HG02981 (cell line): ENCODE data around the gene GGT6.

Experiments used
- ATAC-seq: cut with Tn5 transposase; IDR thresholded peaks from one replicate; pipeline ENCODE4 v1.9.1; 2021; ENCODE audit warnings: mild to moderate bottlenecking, moderate library complexity; ENCODE audit not compliant: unreplicated experiment

GGT6 gene

DNA sequence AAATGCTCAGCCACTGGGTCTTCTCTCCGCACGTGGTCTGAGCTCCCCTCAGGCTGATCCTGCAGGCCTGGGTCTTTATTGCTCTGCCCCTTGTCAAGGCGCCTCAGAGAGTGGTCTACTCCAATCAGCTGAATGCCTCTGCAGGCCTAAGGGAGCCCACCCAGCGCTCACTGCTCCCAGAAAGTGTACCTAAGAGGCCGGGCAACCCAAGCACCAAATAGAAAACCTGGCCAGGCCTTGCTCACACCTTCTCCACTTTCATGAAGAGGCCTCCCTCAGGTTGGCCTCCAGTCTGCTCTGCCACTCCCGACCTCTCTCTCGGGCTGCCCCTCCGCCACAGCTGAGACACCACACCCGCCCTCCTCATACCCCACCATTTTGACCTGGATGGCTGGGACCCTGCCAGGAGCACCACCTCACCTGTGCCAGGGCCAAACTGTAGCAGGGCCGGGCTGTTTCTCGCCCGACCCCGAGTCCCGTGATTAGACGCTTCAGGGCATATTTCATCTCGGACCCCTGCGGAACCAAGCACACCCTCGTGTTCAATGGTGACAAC lies 5.9 kb downstream of the GGT6 start:
- ATAC-seq: no peak

DNA sequence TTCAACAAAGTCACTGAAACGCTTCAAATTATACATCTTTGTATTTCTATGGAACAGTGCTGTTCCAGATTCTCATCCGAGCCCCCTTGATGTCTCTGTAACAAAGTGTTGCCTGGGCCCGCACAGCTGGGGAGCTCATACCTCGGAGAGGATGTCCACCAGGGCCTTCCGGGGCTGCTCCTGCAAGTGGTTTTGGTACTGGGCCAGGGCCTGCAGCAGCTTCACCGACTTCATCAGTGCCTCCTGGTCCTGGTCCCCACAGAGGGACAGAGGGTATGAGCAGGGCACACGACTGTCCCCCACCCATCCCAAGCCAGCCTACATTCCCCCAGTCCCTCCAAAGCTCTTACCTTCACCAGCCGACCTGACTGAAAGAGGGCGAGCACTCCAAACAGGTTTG lies 6.7 kb downstream of the GGT6 start:
- no peak for ATAC-seq

DNA sequence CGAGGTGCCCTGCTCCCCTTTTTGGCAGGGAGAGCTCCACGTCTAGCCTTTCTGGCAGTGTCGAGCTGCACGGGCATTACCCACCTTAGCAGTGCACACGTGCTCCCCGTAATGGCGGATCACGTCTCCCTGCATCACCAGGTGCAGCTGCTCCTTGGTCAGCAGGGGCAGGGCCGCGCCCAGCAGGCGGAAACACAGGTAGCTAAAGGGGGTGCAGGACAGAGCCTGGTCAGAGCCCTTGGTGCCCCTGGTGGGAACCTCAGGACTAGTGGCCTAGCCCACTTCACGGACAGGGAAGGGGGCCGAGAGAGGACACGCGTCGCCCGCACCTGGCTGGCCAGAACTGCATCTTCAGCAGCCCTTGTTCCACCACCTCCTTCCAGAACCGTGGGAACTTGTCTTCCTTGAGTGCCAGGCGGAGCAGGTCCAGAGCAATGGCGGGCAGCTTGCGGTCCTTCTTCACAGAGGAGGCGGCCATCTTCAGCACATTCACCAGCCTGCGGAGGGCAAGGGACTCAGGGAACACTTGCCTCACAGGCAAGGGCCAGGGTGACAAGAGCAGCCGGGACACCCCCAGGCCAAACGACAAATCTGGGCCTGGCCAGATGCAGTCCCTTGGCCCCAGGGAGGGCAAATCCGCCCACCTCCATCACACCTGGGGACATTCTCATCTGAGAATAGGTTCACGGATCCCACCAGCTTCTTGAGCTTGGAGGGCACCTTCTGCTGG lies 8.4 kb downstream of the GGT6 start:
- ATAC-seq: no peak

DNA sequence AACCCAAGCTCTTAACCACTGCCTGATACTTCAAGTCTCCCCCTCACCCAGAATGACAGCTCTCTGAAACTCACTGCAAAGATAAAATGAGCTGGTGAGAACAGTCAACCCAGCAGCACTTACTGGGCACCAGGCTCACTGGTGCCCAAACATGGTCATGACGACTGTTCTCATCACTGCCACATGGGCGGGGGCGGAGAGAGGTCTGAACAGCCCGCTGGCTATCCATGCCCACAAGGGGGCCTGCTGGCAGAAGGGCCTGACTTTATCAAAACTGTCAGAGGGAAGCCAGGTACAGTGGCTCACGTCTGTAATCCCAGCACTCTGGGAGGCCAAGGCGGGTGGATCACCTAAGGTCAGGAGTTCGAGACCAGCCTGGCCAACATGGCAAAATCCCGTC lies 9.2 kb downstream of the GGT6 start:
- no peak for ATAC-seq

DNA sequence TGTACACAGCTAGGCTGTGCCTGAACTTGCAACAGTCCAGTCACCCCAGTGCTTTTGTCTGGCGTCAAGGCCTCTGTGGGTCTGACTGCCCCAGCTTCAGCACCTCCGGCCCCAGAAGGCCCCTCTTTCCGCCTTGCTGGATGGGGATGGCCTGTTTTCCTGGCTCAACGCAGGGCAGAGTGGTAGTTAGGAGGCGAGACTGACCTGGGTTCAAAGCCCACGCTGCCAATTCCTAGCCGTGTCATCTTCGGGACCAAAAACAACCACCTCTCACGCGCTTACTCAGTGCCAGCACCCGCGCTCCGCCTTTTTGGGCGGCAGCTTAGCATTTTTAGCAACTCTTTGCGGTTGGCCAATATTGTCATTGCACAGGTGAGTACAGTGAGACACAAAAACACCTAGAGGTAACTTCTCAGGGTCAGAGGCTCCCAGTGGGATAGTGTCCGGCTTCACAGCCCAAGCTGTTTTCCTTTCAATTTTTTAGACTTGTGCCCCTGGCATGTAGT lies 9.8 kb downstream of the GGT6 start:
- no peak for ATAC-seq

DNA sequence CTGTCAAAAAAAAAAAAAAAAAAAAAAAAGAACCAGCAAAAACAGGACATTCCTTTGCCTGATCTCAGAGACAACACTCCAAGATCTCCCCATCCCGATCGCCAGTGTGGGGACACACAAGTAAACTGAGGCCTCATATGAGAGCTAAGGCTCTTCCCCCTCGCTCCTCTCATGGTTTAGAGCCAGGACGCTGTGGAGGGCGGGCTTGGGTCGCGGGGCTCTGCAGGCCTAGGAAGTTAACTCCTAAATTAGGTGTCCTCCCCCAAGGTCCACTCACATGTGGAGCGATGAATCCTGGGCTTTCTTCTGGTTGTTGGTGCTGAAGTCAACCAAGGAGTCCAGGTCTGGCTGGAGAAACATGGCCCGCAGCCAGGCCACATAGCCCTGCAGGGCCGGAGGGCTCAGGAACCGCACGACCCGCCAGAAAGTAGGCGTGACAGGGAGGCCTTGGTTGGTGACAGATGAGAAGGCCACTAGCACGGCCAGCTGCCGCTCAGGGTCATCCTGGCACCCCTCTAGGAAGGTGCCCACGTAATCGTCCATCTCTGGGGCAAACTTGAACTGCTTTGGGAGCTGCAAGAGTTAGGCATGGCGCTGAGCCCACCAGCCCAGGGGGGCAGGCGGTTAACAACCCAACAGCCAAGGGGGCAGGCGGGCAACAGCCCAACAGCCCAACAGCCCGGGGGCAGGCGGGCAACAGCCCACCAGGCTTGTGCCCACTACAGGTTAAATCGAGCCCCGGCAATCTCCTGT lies 10.4 kb downstream of the GGT6 start:
- no peak for ATAC-seq

DNA sequence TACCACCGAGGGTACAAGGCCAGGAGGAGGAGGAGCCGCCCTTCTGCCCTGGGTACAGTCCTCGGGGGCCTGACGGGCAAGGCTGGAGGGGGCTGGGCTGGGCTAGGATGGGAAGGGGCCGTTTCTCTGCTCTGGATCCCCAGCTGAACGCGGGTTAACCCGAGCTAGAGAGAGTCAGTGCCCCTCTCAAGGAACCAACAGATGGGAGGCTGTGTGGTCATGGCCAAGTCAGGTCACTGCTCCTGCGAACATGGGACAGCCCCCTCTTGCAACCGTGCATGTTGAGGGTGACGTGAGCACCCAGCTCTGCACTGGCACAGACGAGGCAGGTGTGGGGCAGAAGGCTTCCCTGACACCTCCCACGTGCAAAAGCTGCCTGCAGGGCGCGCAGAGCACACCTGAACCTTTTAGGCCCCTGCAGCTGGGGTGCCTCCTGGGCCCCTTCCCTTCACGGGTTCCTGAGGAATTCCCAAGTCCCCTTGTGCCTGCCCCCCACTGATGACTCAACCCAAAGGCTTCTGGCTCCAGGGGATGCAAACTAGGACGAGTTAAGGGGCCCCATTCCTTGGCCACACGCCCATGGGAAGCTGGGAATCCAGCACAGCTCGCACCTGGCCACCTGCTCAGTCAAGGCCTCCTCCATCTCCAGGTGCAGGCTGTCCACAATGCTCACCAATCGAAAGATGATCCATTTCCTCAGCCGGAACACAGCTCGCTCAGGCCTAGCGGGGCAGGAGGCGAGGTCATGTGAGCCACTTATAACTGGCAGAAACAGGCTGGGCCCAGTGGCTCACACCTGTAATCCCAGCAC lies 11.5 kb downstream of the GGT6 start:
- no peak for ATAC-seq

DNA sequence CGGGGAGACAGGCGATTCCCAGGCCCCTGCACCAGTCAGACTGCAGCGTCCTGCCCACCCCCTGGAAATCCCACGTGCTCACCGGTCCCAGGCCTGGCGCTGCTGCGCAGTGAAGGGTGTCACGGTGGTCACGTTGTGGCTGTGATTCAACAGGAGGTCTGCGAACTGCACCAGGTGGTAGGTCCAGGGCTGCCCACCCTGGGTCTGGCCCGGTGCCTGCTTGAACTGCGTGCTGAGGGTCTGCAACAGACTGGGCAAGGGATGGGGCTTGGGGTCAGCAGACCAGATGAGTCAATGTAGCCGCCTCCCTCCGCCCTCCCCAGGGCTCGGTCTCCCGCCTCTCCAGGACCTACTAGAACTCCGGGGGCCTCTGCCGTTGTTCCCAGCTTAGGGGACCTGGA lies 12.3 kb downstream of the GGT6 start:
- ATAC-seq: no peak

DNA sequence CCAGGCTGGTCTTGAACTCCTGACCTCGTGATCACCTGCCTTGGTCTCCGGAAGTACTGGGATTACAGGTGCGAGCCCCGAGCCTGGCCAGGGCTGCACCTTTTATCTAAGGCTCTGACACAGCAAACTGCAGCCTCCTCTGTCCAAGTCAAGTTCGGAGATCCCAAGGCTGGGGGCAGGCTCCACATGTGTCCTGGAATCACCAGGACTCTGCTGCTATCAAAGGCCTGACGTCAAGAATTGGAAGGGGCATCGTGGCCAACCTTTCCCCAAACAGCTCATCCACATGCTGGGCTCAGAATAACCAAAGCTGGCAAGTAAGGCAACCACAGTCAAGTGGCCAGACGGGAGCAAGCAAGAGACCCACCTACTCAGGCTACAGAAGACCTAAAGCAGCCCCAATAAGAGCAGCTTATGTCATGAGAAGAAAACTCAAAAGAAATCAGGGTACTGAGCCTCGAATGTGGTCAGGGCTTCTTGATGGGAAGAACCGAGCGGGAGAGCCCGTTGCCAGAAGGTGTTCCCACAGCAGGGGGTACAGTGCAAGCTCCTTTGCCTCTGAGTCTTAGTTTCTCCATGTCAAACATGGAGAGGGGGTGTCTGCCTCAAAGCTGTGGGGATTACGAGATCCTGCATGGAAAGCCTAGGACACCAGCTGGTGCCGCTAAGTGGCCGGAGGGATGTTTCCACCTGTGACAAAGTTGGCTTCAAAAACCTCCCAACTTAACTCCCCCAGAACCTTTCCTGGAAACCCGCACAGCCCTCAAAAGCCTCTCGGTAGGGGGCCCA lies 13.1 kb downstream of the GGT6 start:
- no peak for ATAC-seq

DNA sequence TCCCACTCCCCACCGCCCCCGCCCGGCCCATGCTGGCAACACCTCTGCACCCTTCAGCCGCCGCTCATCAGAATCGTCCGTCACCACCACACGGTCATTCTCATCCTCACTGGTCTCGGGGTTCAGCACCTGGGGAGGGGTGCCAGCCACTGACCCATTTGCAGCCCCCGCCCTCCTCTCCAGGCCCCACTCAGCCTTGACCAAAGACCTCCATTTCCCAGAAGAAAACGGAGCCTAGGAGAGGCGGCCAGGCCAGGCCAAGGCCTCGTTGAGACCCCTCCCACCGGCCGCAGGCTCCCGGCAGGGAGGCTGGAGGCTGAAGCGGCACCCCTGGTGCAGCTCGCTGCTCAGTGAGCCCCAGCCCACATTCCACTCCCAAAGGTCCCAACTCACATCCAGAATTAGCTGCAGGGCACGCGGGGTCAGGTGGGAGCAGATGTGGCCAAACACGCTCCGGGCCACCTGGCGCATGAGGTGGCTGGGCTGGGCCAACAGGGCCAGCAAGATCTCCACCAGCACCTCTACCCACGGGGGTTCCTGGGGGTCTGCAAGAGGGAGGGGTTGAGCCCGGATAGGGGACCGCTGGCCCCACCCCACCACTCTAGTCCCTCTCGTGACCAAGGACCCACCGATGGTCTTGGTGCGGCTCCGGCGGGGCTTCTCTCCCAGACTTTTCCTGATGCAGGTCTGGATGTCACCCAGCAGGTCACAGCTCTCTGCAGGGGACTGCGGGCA lies 15.0 kb downstream of the GGT6 start:
- no peak for ATAC-seq

DNA sequence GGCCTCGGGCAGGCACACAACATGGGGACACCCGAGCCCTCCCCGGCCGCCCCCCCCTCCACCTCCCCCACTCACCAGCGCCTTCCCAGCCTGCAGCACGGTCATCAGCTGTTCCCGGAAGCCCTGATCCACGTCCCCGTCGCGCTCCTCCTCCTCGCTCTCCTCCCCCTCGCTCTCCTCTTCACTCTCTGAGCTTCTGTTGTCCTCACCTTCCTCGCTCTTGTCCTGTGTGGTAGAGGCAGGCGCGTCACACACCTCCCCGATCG lies 15.5 kb downstream of the GGT6 start:
- ATAC-seq: no peak

DNA sequence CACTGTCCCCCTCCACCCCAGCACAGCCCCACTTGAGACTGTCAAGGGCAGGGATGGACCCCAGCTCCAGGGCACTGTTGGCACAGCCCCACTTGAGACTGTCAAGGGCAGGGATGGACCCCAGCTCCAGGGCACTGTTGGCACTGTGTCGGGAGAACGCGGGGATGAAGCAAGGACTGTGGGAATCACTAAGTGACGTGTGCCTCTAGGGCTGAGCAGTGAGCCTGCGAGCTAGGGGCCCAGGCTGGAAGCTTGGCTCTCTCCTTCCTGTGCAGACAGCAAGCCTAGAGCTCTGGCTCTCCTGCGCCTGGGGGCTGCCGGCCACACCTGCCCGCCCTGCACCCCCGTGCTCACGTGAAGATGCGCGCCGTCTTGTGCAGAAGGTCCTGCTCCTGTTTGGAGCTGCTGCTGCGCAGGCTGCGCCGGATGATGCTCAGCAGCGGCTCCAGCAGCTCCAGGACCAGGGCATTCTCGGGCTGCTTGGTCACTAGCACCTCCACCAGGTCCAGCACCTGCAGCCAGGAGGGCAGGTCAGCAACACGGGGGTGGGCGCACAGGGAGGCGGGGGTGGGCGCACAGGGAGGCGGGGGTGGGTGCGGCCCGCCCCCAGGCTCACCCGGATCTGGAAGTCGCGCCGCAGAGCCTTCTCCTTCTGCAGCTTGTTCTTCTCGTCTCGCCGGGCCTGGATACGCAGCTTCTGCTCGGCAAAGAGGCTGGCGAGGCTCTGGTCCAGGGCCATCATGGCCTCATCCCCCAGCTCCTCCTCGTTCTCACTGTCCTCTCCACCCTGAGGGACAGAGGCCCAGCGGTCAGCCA lies 16.0 kb downstream of the GGT6 start:
- no peak for ATAC-seq

DNA sequence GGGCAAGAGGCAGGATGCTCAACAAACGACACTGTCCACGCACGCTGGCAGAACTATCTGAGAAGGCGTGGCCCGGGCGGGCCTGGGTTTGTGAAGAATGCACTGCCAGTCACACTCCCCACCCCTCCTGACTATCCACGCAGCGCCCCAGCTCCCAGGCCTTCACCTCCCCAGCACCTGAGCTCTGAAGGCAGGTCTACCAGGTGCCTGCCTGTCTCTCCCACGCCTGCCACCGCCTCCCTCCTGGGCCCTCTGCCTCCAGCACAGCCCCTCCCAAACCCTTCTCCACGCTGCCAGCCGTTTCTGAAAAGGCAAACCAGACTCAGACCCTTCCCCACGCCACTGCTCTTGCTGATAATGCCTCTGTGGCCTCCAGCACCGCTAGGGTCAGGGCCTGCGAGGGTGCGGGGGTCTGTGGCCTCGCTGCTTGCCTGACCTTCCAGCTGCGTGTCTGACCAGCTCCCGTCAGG lies 16.8 kb downstream of the GGT6 start:
- ATAC-seq: no peak

DNA sequence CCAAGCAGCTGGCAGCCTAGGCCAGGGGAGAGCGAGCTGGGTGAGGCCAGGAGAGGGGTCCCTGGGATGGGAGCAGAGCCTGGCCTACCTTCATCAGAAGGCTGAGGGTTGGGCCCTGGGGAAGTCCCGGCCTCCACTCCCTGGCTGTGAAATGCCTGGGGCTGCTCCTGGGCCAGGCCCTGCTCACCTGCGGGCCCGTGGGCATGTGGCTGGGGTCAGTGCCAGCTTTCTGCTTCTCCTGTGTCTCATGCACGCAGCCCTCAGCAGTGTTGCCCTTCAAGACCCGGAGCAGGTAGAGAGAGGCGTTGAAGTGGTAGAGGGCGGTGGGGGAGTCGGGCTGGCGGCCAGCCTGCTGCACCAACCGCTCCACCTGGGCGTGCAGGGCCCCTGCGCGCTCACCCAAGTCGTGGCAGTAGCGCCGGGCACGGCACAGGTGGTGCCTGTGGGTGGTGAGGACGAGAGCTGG lies 17.6 kb downstream of the GGT6 start:
- no peak for ATAC-seq

DNA sequence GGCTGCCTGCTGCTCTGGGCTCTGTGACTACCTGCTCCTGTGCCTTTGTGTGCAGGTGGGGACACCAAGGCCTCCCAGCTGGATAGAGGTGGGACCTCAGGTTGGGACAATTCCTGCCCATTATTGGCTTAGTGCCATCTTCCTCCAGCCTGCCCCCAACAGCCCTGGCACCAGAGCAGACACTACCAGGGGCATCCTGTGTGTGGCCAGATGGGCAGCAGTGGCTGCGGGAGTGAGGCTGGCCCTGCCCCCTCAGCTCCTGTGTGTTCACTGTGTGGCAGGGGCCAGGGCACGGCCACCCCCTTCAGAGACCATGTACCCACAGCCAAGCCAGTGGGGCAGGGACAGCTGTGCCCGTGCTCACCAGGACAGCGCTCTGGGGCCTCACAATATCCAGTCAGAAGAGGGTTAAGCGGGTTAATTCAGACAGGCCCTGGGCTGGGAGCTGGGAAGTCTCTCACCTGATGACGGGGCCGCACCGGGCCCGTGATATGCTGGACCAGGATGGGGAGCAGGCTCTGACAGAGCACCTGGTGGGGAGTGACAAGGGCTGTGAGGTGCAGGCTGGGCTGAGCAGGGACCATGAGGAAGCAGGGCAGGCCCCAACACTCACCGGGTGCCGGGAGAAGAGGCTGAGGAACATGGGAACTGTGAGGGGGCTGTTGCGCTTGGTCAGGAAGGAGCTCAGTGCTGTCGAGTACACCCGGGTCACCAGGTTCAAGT lies 18.2 kb downstream of the GGT6 start:
- no peak for ATAC-seq

DNA sequence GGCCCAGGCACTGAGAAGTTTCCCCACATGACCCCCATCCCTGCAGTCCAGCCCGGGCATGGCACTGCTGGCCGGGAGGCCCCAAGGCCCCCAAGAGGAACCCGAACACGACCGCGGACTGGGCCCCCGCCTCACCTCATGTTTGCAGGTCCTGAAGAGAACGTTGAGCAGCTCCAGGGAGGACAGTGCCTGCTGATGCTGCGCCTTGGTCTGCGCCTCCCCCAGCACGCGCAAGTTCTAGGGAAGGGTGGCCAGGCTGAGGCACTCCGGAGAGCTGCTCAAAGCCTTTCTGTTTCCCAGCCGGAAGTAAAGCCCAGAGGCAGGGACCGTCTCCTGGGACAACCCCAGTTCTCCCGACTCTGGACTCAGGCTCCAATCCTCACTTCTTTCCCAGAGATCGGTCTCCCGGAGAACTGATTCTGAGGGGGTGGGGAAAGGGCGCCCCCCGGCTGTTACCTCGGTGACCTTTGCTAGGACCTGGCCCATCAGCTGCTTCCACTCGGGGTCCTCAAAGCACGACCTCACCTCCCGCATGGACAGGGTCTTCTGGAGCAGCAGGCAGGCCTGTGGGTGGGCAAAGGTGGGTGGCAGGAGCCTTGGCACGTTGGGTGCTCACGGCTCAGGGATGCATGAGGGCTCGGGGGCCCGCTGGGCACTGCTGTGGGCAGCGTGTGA lies 18.9 kb downstream of the GGT6 start:
- no peak for ATAC-seq

DNA sequence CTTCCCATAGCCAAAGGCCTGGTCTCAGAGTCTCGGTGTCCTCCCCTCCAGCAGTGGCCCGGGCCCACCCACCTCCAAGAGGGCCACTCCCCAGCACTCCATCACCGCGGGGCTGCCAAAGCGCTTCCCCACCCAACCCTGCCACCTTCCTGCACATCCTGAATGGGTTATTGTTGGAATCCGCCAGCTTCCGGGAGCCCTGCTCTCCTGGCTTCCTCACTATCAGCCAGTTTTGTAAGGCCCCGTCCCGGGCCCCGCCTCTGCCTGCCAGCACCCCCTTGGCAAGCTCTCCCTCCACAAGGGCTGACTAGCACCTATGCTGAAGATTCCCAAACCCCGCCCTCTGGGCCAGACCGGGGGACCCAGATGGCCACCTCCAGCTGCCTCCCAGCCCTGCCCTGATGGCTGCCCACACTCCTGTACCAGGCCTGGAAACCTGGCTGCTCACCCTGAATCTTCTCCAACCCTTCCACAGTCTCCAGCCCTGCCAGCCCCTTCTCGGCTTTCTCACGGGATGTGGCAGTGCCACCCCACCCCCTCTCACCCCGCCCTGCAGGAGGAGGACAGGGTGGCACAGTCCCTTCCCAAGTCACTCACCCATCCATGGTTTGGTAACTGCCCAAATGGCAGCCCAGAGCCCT lies 19.6 kb downstream of the GGT6 start:
- no peak for ATAC-seq
